H7 (cell line): Measurements from ENCODE around the gene NUP214. TPM values are rescaled to one million over a fixed set of nuclear protein-coding genes. Genes with fewer than 3 reads are reported as not detected.
"Not testable (repeated sequence)": the region's sequence is repeated elsewhere in the genome, so short reads cannot be mapped to it uniquely, and the experiment has no call there.

Source experiments
- DNase-seq: peaks from one replicate; pipeline ENCODE4 v3.0.0; 2012
- H3K27me3 ChIP-seq: 2 replicates; pipeline ENCODE4 v1.6.0; 2011; ENCODE audit warnings: mild to moderate bottlenecking, low read length; ENCODE audit not compliant: control insufficient read depth, insufficient read depth
- H3K36me3 ChIP-seq: replicated peaks from 2 replicates; pipeline ENCODE4 v1.5.1; 2011; ENCODE audit warnings: low read length; ENCODE audit not compliant: control insufficient read depth, insufficient read depth
- H3K4me3 ChIP-seq: 2 replicates; pipeline ENCODE4 v1.5.1; 2011; ENCODE audit warnings: low read depth, mild to moderate bottlenecking, control low read depth, low read length, moderate library complexity; ENCODE audit not compliant: insufficient read depth
- total RNA-seq: library from RNA; depleted of rRNA; stranded (reverse); fragments of >200 nt; shearing (Covaris generic); gene quantifications from 2 replicates; pipeline ENCODE4 v1.2.3, GENCODE V29; 2014

The NUP214 gene
- total RNA-seq, 1 experiment from 2014 or later: 26.5 TPM

- H3K4me3 ChIP-seq: no peak overlapping the region
- no peaks in the 10 kb centered on the region for H3K27me3 ChIP-seq
- H3K36me3 ChIP-seq: peaks cover 9% of the 10 kb centered on the region
- peak; percentile 49 for DNase-seq
Observed at GRCh38 chr9:131103024-131103423, 22.4 kb upstream of the NUP214 start.

- no peak for DNase-seq
- Histone ChIP-seq H3K4me3 (no peak overlapping the region), H3K36me3 (peaks cover 8% of the 10 kb centered on the region), H3K27me3 (no peaks in the 10 kb centered on the region)
Observed at GRCh38 chr9:131103535-131103934, 21.9 kb upstream of the NUP214 start.

GRCh38 chr9:131104016-131104740 lies 21.2 kb upstream of the NUP214 start:
- H3K27me3 ChIP-seq: no peaks in the 10 kb centered on the region
- DNase-seq: peak; percentile 81
- peaks cover 7% of the 10 kb centered on the region for H3K36me3 ChIP-seq
- H3K4me3 ChIP-seq: no peak overlapping the region

- Histone ChIP-seq H3K27me3 (no peaks in the 10 kb centered on the region), H3K36me3 (peaks cover 6% of the 10 kb centered on the region)
- DNase-seq: peak; percentile 10
Observed at GRCh38 chr9:131105952-131106351, 19.4 kb upstream of the NUP214 start.

GRCh38 chr9:131107760-131108159 lies 17.6 kb upstream of the NUP214 start:
- H3K27me3 ChIP-seq: no peaks in the 10 kb centered on the region
- H3K4me3 ChIP-seq: no peak overlapping the region
- DNase-seq: peak; percentile 41
- H3K36me3 ChIP-seq: peaks cover 6% of the 10 kb centered on the region

More at GRCh38 chr9:131105952-131106351, 19.4 kb upstream of the NUP214 start:
- no peak overlapping the region for H3K4me3 ChIP-seq

GRCh38 chr9:131111186-131111853 lies 14.1 kb upstream of the NUP214 start:
- H3K36me3 ChIP-seq: peaks cover 5% of the 10 kb centered on the region
- no peaks in the 10 kb centered on the region for H3K27me3 ChIP-seq
- no peak overlapping the region for H3K4me3 ChIP-seq
- peak; percentile 60 for DNase-seq

- Histone ChIP-seq H3K4me3 (no peak overlapping the region), H3K36me3 (peaks cover 5% of the 10 kb centered on the region), H3K27me3 (no peaks in the 10 kb centered on the region)
- DNase-seq: peak; percentile 87
Observed at GRCh38 chr9:131111854-131112311, 13.5 kb upstream of the NUP214 start.

GRCh38 chr9:131112374-131113154 lies 12.8 kb upstream of the NUP214 start:
- Histone ChIP-seq H3K4me3 (no peak overlapping the region), H3K27me3 (no peaks in the 10 kb centered on the region), H3K36me3 (peaks cover 6% of the 10 kb centered on the region)
- peak; percentile 40 for DNase-seq

GRCh38 chr9:131113655-131114054 lies 11.7 kb upstream of the NUP214 start:
- no peaks in the 10 kb centered on the region for H3K27me3 ChIP-seq
- peak; percentile 43 for DNase-seq
- no peak overlapping the region for H3K4me3 ChIP-seq
- H3K36me3 ChIP-seq: peaks cover 9% of the 10 kb centered on the region

GRCh38 chr9:131114084-131114535 lies 11.3 kb upstream of the NUP214 start:
- no peak overlapping the region for H3K4me3 ChIP-seq
- no peaks in the 10 kb centered on the region for H3K27me3 ChIP-seq
- peak; percentile 27 for DNase-seq
- peaks cover 9% of the 10 kb centered on the region for H3K36me3 ChIP-seq

- not testable (repeated sequence) for H3K4me3 ChIP-seq, H3K27me3 ChIP-seq
- H3K36me3 ChIP-seq: peaks cover 17% of the 10 kb centered on the region
- DNase-seq: peak; percentile 5
Observed at GRCh38 chr9:131115360-131115742, 10.0 kb upstream of the NUP214 start.

GRCh38 chr9:131116281-131117120 lies 8.9 kb upstream of the NUP214 start:
- no peak overlapping the region for H3K4me3 ChIP-seq
- no peaks in the 10 kb centered on the region for H3K27me3 ChIP-seq
- peak; percentile 20 for DNase-seq
- H3K36me3 ChIP-seq: peaks cover 26% of the 10 kb centered on the region

- peak; percentile 7 for DNase-seq
- no peak overlapping the region for H3K4me3 ChIP-seq
- no peaks in the 10 kb centered on the region for H3K27me3 ChIP-seq
- peaks cover 28% of the 10 kb centered on the region for H3K36me3 ChIP-seq
Observed at GRCh38 chr9:131117121-131117761, 8.1 kb upstream of the NUP214 start.
